Type B pancreatic cell (in vitro differentiated cells): ENCODE results near the gene PLCL1. TPM values are rescaled to one million over a fixed set of nuclear protein-coding genes. Genes with fewer than 3 reads are reported as not detected.
A peak's percentile ranks its signal among the peaks of the same experiment; 100 is the strongest.

ENCODE experiments used
- DNase-seq: peaks from one replicate; pipeline ENCODE4 v3.0.0; 2021; ENCODE audit warnings: mixed read lengths; ENCODE audit not compliant: unreplicated experiment; ENCODE audit errors: extremely low spot score
- H3K27ac Mint-ChIP-seq: 2 replicates; pipeline ENCODE4 v1.8.0; 2021; ENCODE audit warnings: mild to moderate bottlenecking, mixed read lengths
- H3K27me3 Mint-ChIP-seq: 2 replicates; pipeline ENCODE4 v1.8.0; 2021; ENCODE audit warnings: mixed read lengths
- H3K36me3 Mint-ChIP-seq: 2 replicates; pipeline ENCODE4 v1.8.0; 2021; ENCODE audit warnings: mixed read lengths
- H3K4me1 Mint-ChIP-seq: one replicate; pipeline ENCODE4 v1.8.0; 2021; ENCODE audit warnings: mixed read lengths; ENCODE audit not compliant: unreplicated experiment
- H3K4me3 Mint-ChIP-seq: 2 replicates; pipeline ENCODE4 v1.8.0; 2021; ENCODE audit warnings: mild to moderate bottlenecking, mixed read lengths
- H3K9me3 Mint-ChIP-seq: 2 replicates; pipeline ENCODE4 v1.8.0; 2021; ENCODE audit warnings: mixed read lengths
- CTCF ChIP-seq: fragments of 200-600 bp; sonication (generic); conservative IDR thresholded peaks from 2 replicates; pipeline ENCODE4 v1.5.0; 2021; ENCODE audit warnings: antibody characterized with exemption, mild to moderate bottlenecking
- total RNA-seq: library from RNA; stranded (reverse); gene quantifications from 2 replicates; pipeline ENCODE4 v1.2.1, GENCODE V29; 2021; ENCODE audit warnings: low replicate concordance

The PLCL1 gene
- total RNA-seq, 1 donor from 2014 or later = 4.4 TPM

GRCh38 chr2:197795277-197795676 lies 9.1 kb upstream of the PLCL1 start:
- Mint-ChIP-seq H3K36me3 (no peaks in the 10 kb centered on the region), H3K27me3 (peaks cover 36% of the 10 kb centered on the region), H3K9me3 (no peaks in the 10 kb centered on the region), H3K4me1 (peaks cover 4% of the 10 kb centered on the region), H3K27ac (no peak overlapping the region), H3K4me3 (no peak overlapping the region)
- DNase-seq = no peak
- no peak for TF ChIP-seq CTCF

DNA sequence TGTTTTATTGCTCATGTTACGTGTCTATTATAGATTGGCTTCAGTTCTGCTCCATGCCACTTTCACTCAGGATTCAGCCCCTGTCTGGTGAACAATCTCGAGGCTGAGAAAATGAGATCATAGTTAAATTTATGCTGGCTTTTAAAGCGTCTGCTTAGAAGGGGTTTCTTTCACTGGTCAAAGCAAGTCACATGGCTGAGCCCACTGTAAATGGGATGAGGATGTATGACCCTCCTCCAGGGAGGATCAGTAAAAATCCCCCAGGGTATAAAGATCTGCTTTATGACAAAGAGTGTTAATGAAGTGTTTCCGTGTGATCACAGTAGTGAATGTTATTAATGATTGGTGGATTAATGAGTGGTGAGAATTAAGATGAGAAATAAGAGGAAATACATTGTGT lies 6.2 kb upstream of the PLCL1 start:
- Mint-ChIP-seq H3K9me3 (no peaks in the 10 kb centered on the region), H3K36me3 (no peaks in the 10 kb centered on the region), H3K4me3 (no peak overlapping the region), H3K27me3 (peaks cover 37% of the 10 kb centered on the region), H3K27ac (no peak overlapping the region), H3K4me1 (peaks cover 4% of the 10 kb centered on the region)
- TF ChIP-seq CTCF = no peak
- no peak for DNase-seq

GRCh38 chr2:197799068-197799467 lies 5.3 kb upstream of the PLCL1 start:
- no peak overlapping the region for H3K27ac Mint-ChIP-seq
- peaks cover 8% of the 10 kb centered on the region for H3K4me1 Mint-ChIP-seq
- no peak for TF ChIP-seq CTCF
- H3K9me3 Mint-ChIP-seq = no peaks in the 10 kb centered on the region
- no peak overlapping the region for H3K4me3 Mint-ChIP-seq
- no peak for DNase-seq
- no peaks in the 10 kb centered on the region for H3K36me3 Mint-ChIP-seq
- peaks cover 37% of the 10 kb centered on the region for H3K27me3 Mint-ChIP-seq

DNA sequence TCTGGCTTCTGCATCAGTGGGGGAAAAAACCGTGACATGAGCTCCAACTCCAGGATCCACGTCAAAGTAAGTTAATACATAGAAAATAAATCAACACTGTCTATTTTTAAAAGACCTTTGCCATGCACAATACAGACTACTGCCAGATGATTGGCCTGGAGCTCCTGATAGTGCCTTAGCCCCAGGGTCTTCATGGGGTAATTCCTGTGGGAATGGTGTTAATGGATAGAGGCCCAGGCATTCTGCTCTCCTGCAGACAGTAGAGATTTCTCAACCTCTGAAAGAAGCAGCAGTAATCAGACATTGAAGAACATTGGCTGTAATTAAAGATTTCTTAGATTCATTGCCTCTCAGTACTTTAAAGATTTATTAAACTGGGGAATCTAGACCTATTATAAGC lies 4.3 kb upstream of the PLCL1 start:
- peaks cover 11% of the 10 kb centered on the region for H3K4me1 Mint-ChIP-seq
- no peak overlapping the region for H3K27ac Mint-ChIP-seq
- DNase-seq = no peak
- no peaks in the 10 kb centered on the region for H3K36me3 Mint-ChIP-seq
- peaks cover 35% of the 10 kb centered on the region for H3K27me3 Mint-ChIP-seq
- TF ChIP-seq CTCF = no peak
- H3K4me3 Mint-ChIP-seq = no peak overlapping the region
- H3K9me3 Mint-ChIP-seq = no peaks in the 10 kb centered on the region

DNA sequence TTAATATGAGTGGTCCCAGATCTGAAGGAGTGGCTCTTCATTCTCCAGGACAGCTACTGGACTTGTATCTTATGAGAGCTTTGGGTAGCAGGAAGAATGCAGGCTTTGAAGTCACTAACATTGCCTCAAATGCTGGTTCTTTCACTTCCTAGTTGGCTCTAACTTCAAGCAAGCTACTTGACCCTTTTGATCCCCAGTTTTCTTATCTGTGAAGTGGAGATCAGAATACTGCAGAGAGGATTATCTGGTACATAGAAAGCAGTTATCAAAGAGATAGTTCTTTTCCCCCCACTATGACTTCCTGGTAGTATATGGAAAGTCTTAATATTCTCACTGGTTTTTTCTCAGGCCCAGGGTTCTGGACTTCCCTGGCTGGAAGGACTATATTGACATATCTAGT lies 3.4 kb upstream of the PLCL1 start:
- peaks cover 18% of the 10 kb centered on the region for H3K4me1 Mint-ChIP-seq
- H3K4me3 Mint-ChIP-seq = no peak overlapping the region
- H3K27me3 Mint-ChIP-seq = peaks cover 44% of the 10 kb centered on the region
- no peak for TF ChIP-seq CTCF
- no peaks in the 10 kb centered on the region for H3K36me3 Mint-ChIP-seq
- DNase-seq = no peak
- H3K9me3 Mint-ChIP-seq = no peaks in the 10 kb centered on the region
- no peak overlapping the region for H3K27ac Mint-ChIP-seq

- H3K4me1 Mint-ChIP-seq = peaks cover 17% of the 10 kb centered on the region
- peak overlapping the region; percentile 77 for H3K4me3 Mint-ChIP-seq
- peaks cover 56% of the 10 kb centered on the region for H3K27me3 Mint-ChIP-seq
- peak; percentile 84 for TF ChIP-seq CTCF
- H3K9me3 Mint-ChIP-seq = no peaks in the 10 kb centered on the region
- no peak for DNase-seq
- H3K36me3 Mint-ChIP-seq = no peaks in the 10 kb centered on the region
- no peak overlapping the region for H3K27ac Mint-ChIP-seq
Measured at GRCh38 chr2:197803033-197803444, 1.4 kb upstream of the PLCL1 start.
